ENCODE data around the gene TSFM.

Gene TSFM

DNA sequence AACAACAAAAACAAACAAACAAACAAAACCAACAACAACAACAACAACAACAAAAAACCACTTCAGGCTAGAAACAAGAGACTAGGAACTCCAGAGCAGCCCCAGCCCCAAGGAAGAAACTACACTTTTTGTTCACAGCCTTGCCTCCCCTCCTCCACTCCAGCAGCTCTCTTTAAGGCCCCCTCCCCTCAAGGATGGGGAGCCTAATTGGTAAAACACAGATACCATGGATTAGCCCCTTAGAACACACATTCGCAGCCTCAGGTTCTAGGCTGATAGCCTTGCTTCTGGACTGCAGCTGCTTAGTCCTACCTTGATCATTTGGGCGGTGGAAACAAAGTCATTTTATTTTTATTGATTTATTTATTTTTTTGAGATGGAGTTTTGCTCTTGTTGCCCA is 47.8 kb downstream of the TSFM start:
- H3K4me3 ChIP-seq (ENCODE audit: low read depth in 1 of 5, low read length in 5 of 5), result no peak overlapping the region
- peak overlapping the region; percentile 19 for H3K27ac ChIP-seq (ENCODE audit: low read depth, low read length)
- no peak overlapping the region for H3K9ac ChIP-seq (ENCODE audit: low read length in 5 of 5)
- no peaks in the 10 kb centered on the region for H3K27me3 ChIP-seq (ENCODE audit: control insufficient read depth in 5 of 5, insufficient read depth in 4 of 5, low read length in 5 of 5)
- peaks cover 13 to 44% (median 38%) of the 10 kb centered on the region in 5 donors for H3K36me3 ChIP-seq (ENCODE audit: control insufficient read depth in 5 of 5, insufficient read depth in 5 of 5, low read length in 5 of 5)
- H3K9me3 ChIP-seq (ENCODE audit: control insufficient read depth in 5 of 5, low read length in 5 of 5), result no peaks in the 10 kb centered on the region
- H3K4me1 ChIP-seq (ENCODE audit: control insufficient read depth in 5 of 5, insufficient read depth in 5 of 5, low read length in 5 of 5), result peaks cover 24 to 68% (median 64%) of the 10 kb centered on the region in 5 donors

DNA sequence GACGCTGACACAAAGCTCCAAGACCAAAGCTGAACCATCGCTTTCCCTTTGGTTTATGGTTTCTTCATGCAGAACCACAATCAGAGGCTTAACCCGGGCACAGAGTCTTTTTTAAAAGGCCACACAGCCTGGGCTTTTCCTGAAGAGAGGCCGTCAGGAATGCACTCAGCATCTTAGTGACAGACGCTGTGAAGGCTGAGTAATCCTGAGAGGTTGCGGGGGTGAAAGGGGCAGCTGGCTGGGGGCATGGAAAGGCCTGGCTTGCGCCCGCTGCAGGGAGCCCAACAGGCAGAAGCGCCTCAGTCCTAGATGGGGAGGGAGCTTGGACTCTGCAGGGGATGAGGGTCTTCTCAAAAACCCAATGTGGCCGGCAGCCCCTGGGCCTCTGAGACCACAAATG is 50.4 kb downstream of the TSFM start:
- peaks cover 42 to 90% (median 89%) of the 10 kb centered on the region in 5 donors for H3K4me1 ChIP-seq (ENCODE audit: control insufficient read depth in 5 of 5, insufficient read depth in 5 of 5, low read length in 5 of 5)
- H3K36me3 ChIP-seq (ENCODE audit: control insufficient read depth in 5 of 5, insufficient read depth in 5 of 5, low read length in 5 of 5), result peaks cover 9 to 18% (median 12%) of the 10 kb centered on the region in 5 donors
- H3K27ac ChIP-seq (ENCODE audit: low read depth, low read length), result peak overlapping the region; percentile 74
- peak overlapping the region in 1 of 5 donors; percentile 13 for H3K4me3 ChIP-seq (ENCODE audit: low read depth in 1 of 5, low read length in 5 of 5)
- H3K9me3 ChIP-seq (ENCODE audit: control insufficient read depth in 5 of 5, low read length in 5 of 5), result no peaks in the 10 kb centered on the region
- peak overlapping the region in 2 of 5 donors; percentile 9 to 16 for H3K9ac ChIP-seq (ENCODE audit: low read length in 5 of 5)
- no peaks in the 10 kb centered on the region for H3K27me3 ChIP-seq (ENCODE audit: control insufficient read depth in 5 of 5, insufficient read depth in 4 of 5, low read length in 5 of 5)

GRCh38 chr12:57833672-57834071 is 51.1 kb downstream of the TSFM start:
- Histone ChIP-seq H3K27ac (ENCODE audit: low read depth, low read length) (peak overlapping the region; percentile 74), H3K4me1 (ENCODE audit: control insufficient read depth in 5 of 5, insufficient read depth in 5 of 5, low read length in 5 of 5) (peaks cover 49 to 97% (median 94%) of the 10 kb centered on the region in 5 donors), H3K9ac (ENCODE audit: low read length in 5 of 5) (peak overlapping the region in 2 of 5 donors; percentile 9 to 26), H3K4me3 (ENCODE audit: low read depth in 1 of 5, low read length in 5 of 5) (no peak overlapping the region), H3K36me3 (ENCODE audit: control insufficient read depth in 5 of 5, insufficient read depth in 5 of 5, low read length in 5 of 5) (peaks cover 5 to 13% (median 9%) of the 10 kb centered on the region in 5 donors), H3K9me3 (ENCODE audit: control insufficient read depth in 5 of 5, low read length in 5 of 5) (no peaks in the 10 kb centered on the region), H3K27me3 (ENCODE audit: control insufficient read depth in 5 of 5, insufficient read depth in 4 of 5, low read length in 5 of 5) (no peaks in the 10 kb centered on the region)

DNA sequence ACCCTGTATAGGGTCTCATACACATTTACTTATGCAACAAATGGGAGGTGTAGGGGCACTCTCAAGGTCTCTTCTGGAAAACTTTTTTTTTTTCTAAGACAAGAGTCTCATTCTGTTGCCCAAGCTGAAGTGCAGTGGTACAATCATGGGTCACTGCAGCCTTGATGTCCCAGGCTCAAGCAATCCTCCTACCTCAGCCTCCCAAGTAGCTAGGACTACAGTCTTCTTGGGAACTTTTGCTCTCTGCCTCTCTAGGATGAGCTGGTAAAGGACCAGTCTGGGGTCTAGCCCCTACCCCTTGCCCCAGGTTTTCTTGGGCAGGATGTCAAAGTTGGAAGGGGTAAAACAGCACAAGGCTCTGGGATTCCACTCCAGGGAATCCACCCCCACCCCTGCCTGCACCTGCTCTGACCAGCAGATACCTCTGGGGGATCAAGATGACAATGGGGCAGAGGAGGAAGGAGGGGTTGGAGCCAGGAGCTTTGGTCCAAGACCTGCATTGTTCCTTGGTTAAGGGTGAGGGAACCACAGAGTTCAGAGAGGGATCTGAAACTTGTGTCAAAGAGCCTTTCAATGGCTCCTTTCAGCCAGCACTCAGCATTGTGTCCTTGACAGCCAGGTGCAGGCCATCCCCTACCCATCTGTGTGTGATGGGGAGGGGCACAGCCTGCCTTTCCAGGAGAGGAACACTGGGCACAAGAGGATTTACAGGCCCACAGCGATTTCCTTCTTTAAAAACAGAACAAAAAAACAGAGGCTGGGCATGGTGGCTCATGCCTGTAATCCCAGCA is 51.7 kb downstream of the TSFM start:
- H3K36me3 ChIP-seq (ENCODE audit: control insufficient read depth in 5 of 5, insufficient read depth in 5 of 5, low read length in 5 of 5), result peaks cover 0 to 7% (median 2%) of the 10 kb centered on the region in 5 donors
- H3K9ac ChIP-seq (ENCODE audit: low read length in 5 of 5), result peak overlapping the region in 1 of 5 donors; percentile 26
- no peak overlapping the region for H3K4me3 ChIP-seq (ENCODE audit: low read depth in 1 of 5, low read length in 5 of 5)
- H3K27me3 ChIP-seq (ENCODE audit: control insufficient read depth in 5 of 5, insufficient read depth in 4 of 5, low read length in 5 of 5), result no peaks in the 10 kb centered on the region
- no peaks in the 10 kb centered on the region for H3K9me3 ChIP-seq (ENCODE audit: control insufficient read depth in 5 of 5, low read length in 5 of 5)
- peaks cover 53 to 99% (median 94%) of the 10 kb centered on the region in 5 donors for H3K4me1 ChIP-seq (ENCODE audit: control insufficient read depth in 5 of 5, insufficient read depth in 5 of 5, low read length in 5 of 5)
- H3K27ac ChIP-seq (ENCODE audit: low read depth, low read length), result peak overlapping the region; percentile 74

GRCh38 chr12:57835366-57836288 is 53.0 kb downstream of the TSFM start:
- Histone ChIP-seq H3K36me3 (ENCODE audit: control insufficient read depth in 5 of 5, insufficient read depth in 5 of 5, low read length in 5 of 5) (peaks cover 0 to 5% (median 0%) of the 10 kb centered on the region in 5 donors), H3K9ac (ENCODE audit: low read length in 5 of 5) (peak overlapping the region; percentile 22 to 64 (median 59)), H3K9me3 (ENCODE audit: control insufficient read depth in 5 of 5, low read length in 5 of 5) (no peaks in the 10 kb centered on the region), H3K4me1 (ENCODE audit: control insufficient read depth in 5 of 5, insufficient read depth in 5 of 5, low read length in 5 of 5) (peaks cover 50 to 99% (median 96%) of the 10 kb centered on the region in 5 donors), H3K27me3 (ENCODE audit: control insufficient read depth in 5 of 5, insufficient read depth in 4 of 5, low read length in 5 of 5) (no peaks in the 10 kb centered on the region), H3K4me3 (ENCODE audit: low read depth in 1 of 5, low read length in 5 of 5) (peak overlapping the region; percentile 15 to 54 (median 32)), H3K27ac (ENCODE audit: low read depth, low read length) (peak overlapping the region; percentile 48)

DNA sequence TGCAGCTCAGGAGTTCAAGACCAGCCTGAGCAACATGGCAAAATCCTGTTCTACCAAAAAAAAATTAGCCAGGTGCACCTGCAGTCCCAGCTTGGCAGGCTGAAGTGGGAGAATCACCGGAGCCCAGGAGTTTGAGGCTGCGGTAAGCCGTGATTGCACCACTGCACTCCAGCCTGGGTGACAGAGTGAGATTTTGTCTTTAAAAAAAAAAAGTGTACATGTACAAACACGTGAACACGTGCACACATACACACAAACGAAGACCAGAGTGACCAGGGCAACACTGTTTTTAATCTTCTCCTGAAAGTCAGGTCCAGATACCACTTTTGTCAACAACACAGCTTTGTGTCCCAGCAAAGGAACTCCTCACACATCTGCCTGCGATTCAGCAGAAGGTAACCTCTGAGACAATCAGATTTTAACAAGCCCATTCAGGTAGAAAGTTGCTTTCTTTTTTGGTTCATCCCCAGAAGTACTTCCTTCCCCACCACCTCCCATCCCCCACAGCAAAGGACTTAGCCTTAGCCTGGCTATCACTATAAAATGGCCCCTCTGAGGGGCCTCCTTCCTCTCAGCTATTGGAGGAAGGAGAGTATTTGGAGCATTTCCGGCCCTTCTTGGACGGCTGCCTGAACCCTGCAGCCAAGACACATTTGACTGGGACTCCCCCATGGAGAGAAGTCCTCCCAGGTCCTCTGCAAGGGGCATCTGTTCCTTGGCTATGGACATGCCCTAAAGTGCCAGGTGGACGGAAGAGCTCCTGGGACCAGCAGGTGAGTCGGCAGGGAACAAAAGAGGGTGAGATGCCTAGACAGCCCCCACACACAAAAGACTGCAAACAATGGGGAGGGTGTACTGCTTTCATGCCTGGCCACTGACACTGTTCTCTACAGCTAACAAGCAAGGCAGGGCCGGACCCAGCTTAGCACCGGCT is 54.1 kb downstream of the TSFM start:
- H3K9me3 ChIP-seq (ENCODE audit: control insufficient read depth in 5 of 5, low read length in 5 of 5), result no peaks in the 10 kb centered on the region
- peak overlapping the region; percentile 48 for H3K27ac ChIP-seq (ENCODE audit: low read depth, low read length)
- H3K9ac ChIP-seq (ENCODE audit: low read length in 5 of 5), result peak overlapping the region; percentile 1 to 63 (median 45)
- peak overlapping the region; percentile 19 to 54 (median 32) for H3K4me3 ChIP-seq (ENCODE audit: low read depth in 1 of 5, low read length in 5 of 5)
- H3K36me3 ChIP-seq (ENCODE audit: control insufficient read depth in 5 of 5, insufficient read depth in 5 of 5, low read length in 5 of 5), result peaks cover 0 to 5% (median 0%) of the 10 kb centered on the region in 5 donors
- peaks cover 49 to 100% (median 99%) of the 10 kb centered on the region in 5 donors for H3K4me1 ChIP-seq (ENCODE audit: control insufficient read depth in 5 of 5, insufficient read depth in 5 of 5, low read length in 5 of 5)
- H3K27me3 ChIP-seq (ENCODE audit: control insufficient read depth in 5 of 5, insufficient read depth in 4 of 5, low read length in 5 of 5), result no peaks in the 10 kb centered on the region

DNA sequence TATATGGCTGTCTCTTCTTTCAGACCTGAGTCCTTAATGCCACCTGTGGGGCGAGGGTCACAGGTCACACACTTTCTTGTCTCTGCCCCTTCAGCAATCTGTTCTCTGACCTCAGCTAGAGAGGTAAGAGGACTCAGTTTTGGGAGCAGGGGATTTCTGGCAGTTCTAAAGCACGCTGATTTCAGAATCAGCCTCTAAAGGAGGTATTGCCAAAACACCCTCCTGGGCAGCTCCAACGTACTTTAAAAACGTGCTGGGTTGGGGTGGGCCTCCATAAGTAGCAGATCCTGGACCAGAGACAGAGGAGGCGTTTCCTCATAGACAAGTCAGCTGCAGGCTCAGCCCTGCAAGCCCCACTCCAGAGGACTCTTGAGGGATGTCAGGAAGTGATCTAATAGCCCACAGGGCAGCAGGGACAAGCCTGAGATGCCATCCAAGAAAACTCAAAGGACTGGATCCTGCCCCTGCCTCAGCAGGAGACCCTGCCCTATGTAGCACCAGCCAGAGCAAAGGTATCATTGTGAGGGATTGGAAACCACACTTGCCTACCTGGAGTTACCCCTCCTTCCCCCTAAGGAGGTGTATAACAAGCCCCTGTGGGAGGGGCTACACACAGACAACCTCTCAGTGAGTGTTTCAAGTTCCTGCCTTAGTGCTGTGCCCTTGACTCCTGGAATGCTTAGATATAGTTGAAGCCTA is 55.4 kb downstream of the TSFM start:
- H3K9ac ChIP-seq (ENCODE audit: low read length in 5 of 5), result peak overlapping the region in 3 of 5 donors; percentile 15 to 42 (median 31)
- peak overlapping the region; percentile 77 for H3K27ac ChIP-seq (ENCODE audit: low read depth, low read length)
- H3K4me3 ChIP-seq (ENCODE audit: low read depth in 1 of 5, low read length in 5 of 5), result peak overlapping the region in 4 of 5 donors; percentile 32 to 49 (median 40)
- no peaks in the 10 kb centered on the region for H3K27me3 ChIP-seq (ENCODE audit: control insufficient read depth in 5 of 5, insufficient read depth in 4 of 5, low read length in 5 of 5)
- peaks cover 55 to 100% (median 99%) of the 10 kb centered on the region in 5 donors for H3K4me1 ChIP-seq (ENCODE audit: control insufficient read depth in 5 of 5, insufficient read depth in 5 of 5, low read length in 5 of 5)
- H3K36me3 ChIP-seq (ENCODE audit: control insufficient read depth in 5 of 5, insufficient read depth in 5 of 5, low read length in 5 of 5), result peaks cover 0 to 7% (median 0%) of the 10 kb centered on the region in 5 donors
- no peaks in the 10 kb centered on the region for H3K9me3 ChIP-seq (ENCODE audit: control insufficient read depth in 5 of 5, low read length in 5 of 5)

DNA sequence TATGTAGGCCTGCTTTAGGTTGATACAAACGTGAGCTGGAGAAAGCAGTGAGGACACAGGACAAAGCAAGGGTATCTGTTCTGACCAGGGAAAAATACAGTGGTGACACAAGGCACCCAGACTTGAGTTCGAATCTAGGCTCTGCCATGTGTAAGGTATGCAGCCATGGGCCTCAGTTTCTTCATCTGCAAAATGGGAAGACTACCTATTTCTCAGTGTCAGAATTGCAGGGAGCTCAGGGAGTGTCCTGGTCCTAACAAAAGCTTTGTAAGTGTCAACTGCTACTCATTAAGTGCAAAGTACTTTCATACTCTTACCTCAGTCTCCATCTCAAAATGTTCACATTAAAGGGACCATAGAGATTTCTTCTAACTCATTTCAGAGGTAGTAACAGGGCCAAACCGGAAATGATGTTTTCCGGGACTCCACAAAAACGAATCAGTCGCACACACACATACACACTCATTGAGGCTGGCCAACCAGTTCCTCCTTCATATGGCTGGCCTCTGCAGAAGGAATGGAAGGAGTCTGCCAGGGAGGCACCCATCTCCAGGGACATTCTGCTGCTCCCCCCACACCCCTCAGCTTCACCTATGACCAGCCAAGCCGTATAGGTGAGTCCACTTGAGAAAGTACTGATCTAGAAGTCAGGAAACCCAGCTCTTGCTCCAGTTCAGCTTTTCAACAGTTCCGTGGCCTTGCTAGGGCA is 56.2 kb downstream of the TSFM start:
- H3K36me3 ChIP-seq (ENCODE audit: control insufficient read depth in 5 of 5, insufficient read depth in 5 of 5, low read length in 5 of 5), result peaks cover 0 to 7% (median 0%) of the 10 kb centered on the region in 5 donors
- peak overlapping the region; percentile 77 for H3K27ac ChIP-seq (ENCODE audit: low read depth, low read length)
- peaks cover 55 to 100% (median 99%) of the 10 kb centered on the region in 5 donors for H3K4me1 ChIP-seq (ENCODE audit: control insufficient read depth in 5 of 5, insufficient read depth in 5 of 5, low read length in 5 of 5)
- H3K9ac ChIP-seq (ENCODE audit: low read length in 5 of 5), result peak overlapping the region in 2 of 5 donors; percentile 42 to 58
- H3K27me3 ChIP-seq (ENCODE audit: control insufficient read depth in 5 of 5, insufficient read depth in 4 of 5, low read length in 5 of 5), result no peaks in the 10 kb centered on the region
- no peaks in the 10 kb centered on the region for H3K9me3 ChIP-seq (ENCODE audit: control insufficient read depth in 5 of 5, low read length in 5 of 5)
- peak overlapping the region in 4 of 5 donors; percentile 32 to 49 (median 40) for H3K4me3 ChIP-seq (ENCODE audit: low read depth in 1 of 5, low read length in 5 of 5)
